Measurements from ENCODE around the gene CCDC63.

Gene CCDC63

GRCh38 chr12:110901401-110901800 lies 54.6 kb downstream of the CCDC63 start:
- Histone ChIP-seq H3K9ac (ENCODE audit: low read length) (no peak overlapping the region), H3K4me3 (ENCODE audit: low read length) (no peak overlapping the region), H3K4me1 (ENCODE audit: control insufficient read depth, insufficient read depth, low read length) (no peaks in the 10 kb centered on the region), H3K27ac (ENCODE audit: low read depth, low read length) (no peak overlapping the region), H3K27me3 (ENCODE audit: control insufficient read depth, insufficient read depth, low read length) (no peaks in the 10 kb centered on the region), H3K36me3 (ENCODE audit: control insufficient read depth, insufficient read depth, low read length) (no peaks in the 10 kb centered on the region)

DNA sequence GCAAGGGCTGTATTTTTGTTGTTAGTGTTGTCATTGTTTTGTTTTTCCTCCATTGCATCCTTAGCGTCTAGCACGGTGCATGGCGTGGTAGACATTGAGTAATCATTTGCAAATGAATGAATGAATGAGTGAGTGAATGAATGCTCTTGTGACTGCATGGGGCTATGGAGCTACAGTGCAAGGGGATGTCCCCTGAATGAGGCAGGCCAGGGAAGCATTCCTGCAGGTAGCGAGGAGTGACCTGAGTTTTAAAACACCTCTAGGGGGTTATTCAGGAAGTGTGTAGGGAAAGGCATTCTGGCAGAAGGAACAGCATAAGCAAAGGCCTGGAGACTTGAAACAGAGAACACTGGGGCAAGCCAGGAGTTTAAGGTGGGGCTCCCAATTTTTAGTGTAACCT lies 56.7 kb downstream of the CCDC63 start:
- Histone ChIP-seq H3K4me1 (ENCODE audit: control insufficient read depth, insufficient read depth, low read length) (no peaks in the 10 kb centered on the region), H3K9ac (ENCODE audit: low read length) (no peak overlapping the region), H3K27ac (ENCODE audit: low read depth, low read length) (no peak overlapping the region), H3K27me3 (ENCODE audit: control insufficient read depth, insufficient read depth, low read length) (no peaks in the 10 kb centered on the region), H3K4me3 (ENCODE audit: low read length) (no peak overlapping the region), H3K36me3 (ENCODE audit: control insufficient read depth, insufficient read depth, low read length) (no peaks in the 10 kb centered on the region)

- peaks cover 3% of the 10 kb centered on the region for H3K27me3 ChIP-seq (ENCODE audit: control insufficient read depth, insufficient read depth, low read length)
- no peak overlapping the region for H3K4me3 ChIP-seq (ENCODE audit: low read length)
Observed at GRCh38 chr12:110906083-110906482, 59.3 kb downstream of the CCDC63 start.

GRCh38 chr12:110906516-110906915 lies 59.7 kb downstream of the CCDC63 start:
- H3K36me3 ChIP-seq (ENCODE audit: control insufficient read depth, insufficient read depth, low read length) = no peaks in the 10 kb centered on the region
- peaks cover 3% of the 10 kb centered on the region for H3K27me3 ChIP-seq (ENCODE audit: control insufficient read depth, insufficient read depth, low read length)
- no peaks in the 10 kb centered on the region for H3K4me1 ChIP-seq (ENCODE audit: control insufficient read depth, insufficient read depth, low read length)
- no peak overlapping the region for H3K4me3 ChIP-seq (ENCODE audit: low read length)
- no peak overlapping the region for H3K27ac ChIP-seq (ENCODE audit: low read depth, low read length)
- no peak overlapping the region for H3K9ac ChIP-seq (ENCODE audit: low read length)

More at GRCh38 chr12:110906083-110906482, 59.3 kb downstream of the CCDC63 start:
- H3K27ac ChIP-seq (ENCODE audit: low read depth, low read length) = no peak overlapping the region
- H3K36me3 ChIP-seq (ENCODE audit: control insufficient read depth, insufficient read depth, low read length) = no peaks in the 10 kb centered on the region
- H3K9ac ChIP-seq (ENCODE audit: low read length) = no peak overlapping the region
- no peaks in the 10 kb centered on the region for H3K4me1 ChIP-seq (ENCODE audit: control insufficient read depth, insufficient read depth, low read length)

GRCh38 chr12:110906985-110907384 lies 60.2 kb downstream of the CCDC63 start:
- Histone ChIP-seq H3K36me3 (ENCODE audit: control insufficient read depth, insufficient read depth, low read length) (no peaks in the 10 kb centered on the region), H3K9ac (ENCODE audit: low read length) (no peak overlapping the region), H3K4me1 (ENCODE audit: control insufficient read depth, insufficient read depth, low read length) (no peaks in the 10 kb centered on the region), H3K4me3 (ENCODE audit: low read length) (no peak overlapping the region), H3K27ac (ENCODE audit: low read depth, low read length) (no peak overlapping the region), H3K27me3 (ENCODE audit: control insufficient read depth, insufficient read depth, low read length) (peaks cover 3% of the 10 kb centered on the region)

GRCh38 chr12:110907583-110907982 lies 60.8 kb downstream of the CCDC63 start:
- Histone ChIP-seq H3K9ac (ENCODE audit: low read length) (no peak overlapping the region), H3K27ac (ENCODE audit: low read depth, low read length) (no peak overlapping the region), H3K36me3 (ENCODE audit: control insufficient read depth, insufficient read depth, low read length) (no peaks in the 10 kb centered on the region), H3K27me3 (ENCODE audit: control insufficient read depth, insufficient read depth, low read length) (peaks cover 3% of the 10 kb centered on the region), H3K4me1 (ENCODE audit: control insufficient read depth, insufficient read depth, low read length) (no peaks in the 10 kb centered on the region), H3K4me3 (ENCODE audit: low read length) (no peak overlapping the region)

DNA sequence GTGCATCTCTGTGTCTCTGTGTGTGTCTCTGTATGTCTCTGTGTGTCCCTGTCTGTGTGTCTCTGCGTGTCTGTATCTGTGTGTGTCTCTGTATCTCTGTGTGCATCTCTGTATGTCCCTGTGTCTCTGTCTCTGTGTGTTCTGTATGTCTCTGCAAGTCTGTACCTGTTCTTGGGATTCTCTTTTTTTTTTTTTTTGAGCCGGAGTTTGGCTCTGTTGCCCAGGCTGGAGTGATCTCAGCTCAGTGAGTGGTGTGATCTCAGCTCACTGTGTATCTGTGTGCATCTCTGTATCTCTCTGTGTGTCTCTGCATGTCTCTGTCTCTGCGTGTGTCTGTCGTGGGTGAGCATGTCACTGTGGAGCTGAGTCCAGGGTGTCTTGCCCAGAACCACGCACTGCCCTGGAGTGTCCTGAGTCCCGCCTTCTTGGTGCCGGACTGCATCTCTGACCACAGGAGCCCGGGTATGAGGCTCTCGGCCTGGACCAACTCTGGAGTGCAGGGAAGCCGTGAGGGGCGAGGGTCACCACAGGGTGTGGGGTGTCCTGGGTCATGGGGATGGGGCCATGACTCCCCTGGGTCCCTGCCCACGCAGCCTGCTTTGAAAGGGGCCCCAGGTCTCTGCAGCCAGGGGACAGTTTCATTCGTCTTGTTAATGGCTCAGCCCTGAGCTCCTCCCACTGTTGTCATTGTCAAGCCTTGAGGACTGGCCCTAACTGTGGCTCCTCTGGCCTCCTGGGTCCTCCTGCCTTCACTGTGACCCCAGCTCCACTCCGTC lies 61.8 kb downstream of the CCDC63 start:
- Histone ChIP-seq H3K27me3 (ENCODE audit: control insufficient read depth, insufficient read depth, low read length) (peaks cover 3% of the 10 kb centered on the region), H3K4me3 (ENCODE audit: low read length) (no peak overlapping the region), H3K9ac (ENCODE audit: low read length) (no peak overlapping the region), H3K4me1 (ENCODE audit: control insufficient read depth, insufficient read depth, low read length) (no peaks in the 10 kb centered on the region), H3K36me3 (ENCODE audit: control insufficient read depth, insufficient read depth, low read length) (no peaks in the 10 kb centered on the region), H3K27ac (ENCODE audit: low read depth, low read length) (no peak overlapping the region)

- no peaks in the 10 kb centered on the region for H3K36me3 ChIP-seq (ENCODE audit: control insufficient read depth, insufficient read depth, low read length)
- H3K4me1 ChIP-seq (ENCODE audit: control insufficient read depth, insufficient read depth, low read length) = no peaks in the 10 kb centered on the region
- H3K27ac ChIP-seq (ENCODE audit: low read depth, low read length) = no peak overlapping the region
- H3K27me3 ChIP-seq (ENCODE audit: control insufficient read depth, insufficient read depth, low read length) = peaks cover 3% of the 10 kb centered on the region
- no peak overlapping the region for H3K4me3 ChIP-seq (ENCODE audit: low read length)
- H3K9ac ChIP-seq (ENCODE audit: low read length) = no peak overlapping the region
Observed at GRCh38 chr12:110912263-110912662, 65.5 kb downstream of the CCDC63 start.

GRCh38 chr12:110913119-110914056 lies 66.6 kb downstream of the CCDC63 start:
- no peaks in the 10 kb centered on the region for H3K36me3 ChIP-seq (ENCODE audit: control insufficient read depth, insufficient read depth, low read length)
- H3K4me3 ChIP-seq (ENCODE audit: low read length) = no peak overlapping the region
- peaks cover 3% of the 10 kb centered on the region for H3K27me3 ChIP-seq (ENCODE audit: control insufficient read depth, insufficient read depth, low read length)
- no peak overlapping the region for H3K27ac ChIP-seq (ENCODE audit: low read depth, low read length)
- H3K9ac ChIP-seq (ENCODE audit: low read length) = no peak overlapping the region
- no peaks in the 10 kb centered on the region for H3K4me1 ChIP-seq (ENCODE audit: control insufficient read depth, insufficient read depth, low read length)

DNA sequence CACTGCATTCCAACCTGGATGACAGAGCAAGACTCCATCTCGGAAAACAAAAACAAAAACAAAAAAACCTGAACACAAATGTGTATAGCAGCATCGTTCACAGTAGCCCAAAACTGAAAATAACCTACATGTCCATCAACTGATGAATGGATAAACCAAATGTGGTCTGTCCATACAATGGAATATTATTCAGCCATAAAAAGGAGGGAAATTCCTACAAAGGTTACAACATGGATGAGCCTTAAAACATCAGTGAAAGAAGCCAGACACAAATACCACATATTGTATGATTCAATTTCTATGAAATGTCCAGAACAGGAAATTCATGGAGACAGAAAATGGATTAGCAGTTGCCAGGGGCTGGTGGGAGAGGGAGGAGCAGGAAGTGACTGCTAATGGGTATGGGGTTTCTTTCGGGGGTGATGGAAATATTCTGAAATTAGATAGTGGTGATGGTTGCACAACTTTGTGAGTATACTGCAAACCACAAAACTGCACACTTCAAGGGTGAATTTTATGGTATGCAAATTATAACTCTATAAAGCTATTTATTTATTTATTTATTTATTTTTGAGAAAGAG lies 69.6 kb downstream of the CCDC63 start:
- no peaks in the 10 kb centered on the region for H3K36me3 ChIP-seq (ENCODE audit: control insufficient read depth, insufficient read depth, low read length)
- no peak overlapping the region for H3K9ac ChIP-seq (ENCODE audit: low read length)
- no peak overlapping the region for H3K27ac ChIP-seq (ENCODE audit: low read depth, low read length)
- H3K4me1 ChIP-seq (ENCODE audit: control insufficient read depth, insufficient read depth, low read length) = no peaks in the 10 kb centered on the region
- H3K4me3 ChIP-seq (ENCODE audit: low read length) = no peak overlapping the region
- H3K27me3 ChIP-seq (ENCODE audit: control insufficient read depth, insufficient read depth, low read length) = no peaks in the 10 kb centered on the region

DNA sequence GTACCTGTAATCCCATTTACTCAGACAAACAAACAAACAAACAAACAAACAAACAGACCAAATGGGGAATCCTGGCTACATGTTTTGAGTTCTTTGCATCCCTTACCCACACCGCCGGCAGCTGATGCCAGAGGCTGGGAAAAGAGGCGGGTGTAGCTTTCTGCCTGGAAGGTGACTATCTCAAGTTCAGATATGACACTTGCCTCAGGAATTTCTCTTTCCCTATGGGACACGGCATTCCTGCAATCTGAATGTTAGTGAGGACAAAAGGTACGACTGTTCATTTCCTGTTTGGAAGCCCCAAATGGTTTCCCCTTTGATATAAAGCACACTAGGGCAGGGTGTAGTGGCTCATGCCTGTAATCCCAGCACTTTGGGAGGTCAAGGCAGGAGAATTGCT lies 70.7 kb downstream of the CCDC63 start:
- no peaks in the 10 kb centered on the region for H3K36me3 ChIP-seq (ENCODE audit: control insufficient read depth, insufficient read depth, low read length)
- H3K4me3 ChIP-seq (ENCODE audit: low read length) = no peak overlapping the region
- no peak overlapping the region for H3K9ac ChIP-seq (ENCODE audit: low read length)
- H3K27me3 ChIP-seq (ENCODE audit: control insufficient read depth, insufficient read depth, low read length) = no peaks in the 10 kb centered on the region
- H3K4me1 ChIP-seq (ENCODE audit: control insufficient read depth, insufficient read depth, low read length) = no peaks in the 10 kb centered on the region
- H3K27ac ChIP-seq (ENCODE audit: low read depth, low read length) = no peak overlapping the region

DNA sequence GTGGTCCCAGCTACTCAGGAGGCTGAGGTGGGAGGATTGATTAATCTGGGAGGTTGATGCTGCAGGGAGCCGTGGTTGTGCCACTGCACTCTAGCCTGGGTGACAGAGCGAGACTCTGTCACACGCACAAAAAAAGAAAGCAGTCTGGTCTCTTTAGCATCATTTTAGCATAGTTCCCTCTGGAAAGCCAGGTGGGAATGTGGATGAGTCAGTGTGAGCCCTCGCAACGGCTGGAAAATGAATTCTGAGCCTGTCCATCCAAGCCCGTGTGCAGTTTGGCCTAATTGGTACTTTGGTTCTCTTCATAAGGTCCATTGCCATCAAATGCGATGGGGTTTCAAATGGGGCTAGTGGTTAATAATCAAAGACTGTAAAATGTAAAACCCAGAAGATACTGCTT lies 71.2 kb downstream of the CCDC63 start:
- H3K4me3 ChIP-seq (ENCODE audit: low read length) = no peak overlapping the region
- no peak overlapping the region for H3K27ac ChIP-seq (ENCODE audit: low read depth, low read length)

More for the DNA sequence above, 71.2 kb downstream of the CCDC63 start:
- H3K4me1 ChIP-seq (ENCODE audit: control insufficient read depth, insufficient read depth, low read length) = no peaks in the 10 kb centered on the region
- no peak overlapping the region for H3K9ac ChIP-seq (ENCODE audit: low read length)
- H3K27me3 ChIP-seq (ENCODE audit: control insufficient read depth, insufficient read depth, low read length) = no peaks in the 10 kb centered on the region
- H3K36me3 ChIP-seq (ENCODE audit: control insufficient read depth, insufficient read depth, low read length) = no peaks in the 10 kb centered on the region

Data from rectal smooth muscle tissue (tissue), 1 donor.